Endothelial cell of umbilical vein (primary cell): ENCODE results near the gene CACNA1C. TPM values are rescaled to one million over a fixed set of nuclear protein-coding genes. Genes with fewer than 3 reads are reported as not detected.

ENCODE experiments used
- BruUV-seq: library from RNA; stranded (reverse); fragments of 400-500 nt; replicated peaks from 2 replicates; lab custom pipeline; 2021; lab: Mats Ljungman, UMichigan
- CTCF ChIA-PET: fragments of 300-600, 350-600 bp; sonication (Branson Sonifier 250); formaldehyde crosslinking; loops from one replicate; lab custom pipeline; 2021; ENCODE audit warnings: antibody characterized with exemption, inconsistent platforms; lab: Charles Lee
- POLR2A ChIA-PET: fragments of 300-600, 350-600 bp; sonication (Branson Sonifier 250); formaldehyde crosslinking; loops from one replicate; lab custom pipeline; 2021; ENCODE audit warnings: antibody characterized with exemption, inconsistent platforms; lab: Charles Lee
- DNase-seq: peaks from one replicate; pipeline ENCODE4 v3.0.0-alpha.2; 2011; ENCODE audit warnings: low read depth, low spot score
- FAIRE-seq: peaks from 2 replicates; lab custom pipeline; 2011; peaks lifted over from hg19 to GRCh38; lab: Jason Lieb, UNC
- H2AFZ ChIP-seq: 2 replicates; pipeline ENCODE4 v1.6.0; 2012; ENCODE audit warnings: low read depth, low read length, control low read depth, inconsistent platforms
- H3K27ac ChIP-seq: 2 replicates; pipeline ENCODE4 v1.5.1; 2011; ENCODE audit warnings: low read depth, mild to moderate bottlenecking, control low read depth, low read length, moderate library complexity; ENCODE audit not compliant: insufficient read depth
- H3K27me3 ChIP-seq, 2 experiments: 2 replicates each; pipeline versions ENCODE4 v1.6.0 to v1.6.1; 2011; ENCODE audit warnings: low read length in 2 of 2, mixed read lengths in 1 of 2; ENCODE audit not compliant: control insufficient read depth in 2 of 2, insufficient read depth in 2 of 2
- H3K36me3 ChIP-seq, 2 experiments: 2 replicates in 1 of 2; 3 replicates in 1 of 2; pipeline ENCODE4 v1.5.1; 2011; ENCODE audit warnings: low read length in 2 of 2, mild to moderate bottlenecking in 1 of 2, moderate library complexity in 1 of 2; ENCODE audit not compliant: control insufficient read depth in 2 of 2, insufficient read depth in 2 of 2; ENCODE audit errors: extremely low read depth in 1 of 2
- H3K4me1 ChIP-seq: 3 replicates; pipeline ENCODE4 v1.5.1; 2011; ENCODE audit warnings: mild to moderate bottlenecking, low read length; ENCODE audit not compliant: control insufficient read depth, insufficient read depth; ENCODE audit errors: extremely low read depth
- H3K4me2 ChIP-seq: 2 replicates; pipeline ENCODE4 v1.6.1; 2011; ENCODE audit warnings: low read length, control low read depth, mixed read lengths; ENCODE audit not compliant: insufficient read depth
- H3K4me3 ChIP-seq, 3 experiments: fragments of 200-600 bp in 1 of 3; sonication (generic), shearing (Covaris generic) in 1 of 3; replicated peaks in 1 of 3; 2 replicates each; pipeline ENCODE4 v1.5.1; 2011 to 2016; ENCODE audit warnings: control low read depth in 3 of 3, low read length in 3 of 3, mild to moderate bottlenecking in 2 of 3, inconsistent platforms in 1 of 3, low read depth in 1 of 3, moderate library complexity in 1 of 3; ENCODE audit not compliant: insufficient read depth in 1 of 3
- H3K79me2 ChIP-seq: 2 replicates; pipeline ENCODE4 v1.6.0; 2012; ENCODE audit warnings: low read length, inconsistent platforms; ENCODE audit not compliant: control insufficient read depth, insufficient read depth
- H3K9ac ChIP-seq: replicated peaks from 2 replicates; pipeline ENCODE3; 2011; ENCODE audit warnings: low read length, control low read depth; ENCODE audit not compliant: insufficient read depth; ENCODE audit errors: extremely low read depth
- H3K9me1 ChIP-seq: replicated peaks from 3 replicates; pipeline ENCODE4 v1.6.0; 2011; ENCODE audit warnings: mild to moderate bottlenecking, low read length; ENCODE audit not compliant: control insufficient read depth, insufficient read depth; ENCODE audit errors: extremely low read depth
- H3K9me3 ChIP-seq: replicated peaks from 2 replicates; pipeline ENCODE4 v1.5.1; 2012; ENCODE audit warnings: low read length, inconsistent platforms; ENCODE audit not compliant: control insufficient read depth, insufficient read depth
- H4K20me1 ChIP-seq: replicated peaks from 2 replicates; pipeline ENCODE3; 2011; ENCODE audit warnings: mild to moderate bottlenecking, low read length; ENCODE audit not compliant: control insufficient read depth, insufficient read depth; ENCODE audit errors: extremely low read depth
- EZH2 ChIP-seq: IDR thresholded peaks from 2 replicates; pipeline ENCODE4 v1.6.1; 2012; ENCODE audit warnings: borderline replicate concordance, low read depth, mild to moderate bottlenecking, moderate library complexity, low read length, inconsistent platforms; ENCODE audit not compliant: severe bottlenecking
- FOS ChIP-seq: IDR thresholded peaks from 2 replicates; pipeline ENCODE4 v1.6.1; 2011; ENCODE audit warnings: mild to moderate bottlenecking, low read length, moderate library complexity, borderline replicate concordance; ENCODE audit not compliant: insufficient read depth
- GATA2 ChIP-seq: IDR thresholded peaks from 2 replicates; pipeline ENCODE4 v1.7.0; 2011; ENCODE audit warnings: low read depth, mild to moderate bottlenecking, moderate library complexity, mixed read lengths, low read length; ENCODE audit not compliant: insufficient read length, insufficient read depth
- JUN ChIP-seq: IDR thresholded peaks from 2 replicates; pipeline ENCODE4 v1.6.1; 2011; ENCODE audit warnings: borderline replicate concordance, low read depth; ENCODE audit not compliant: insufficient read length, insufficient read depth
- MYC ChIP-seq: IDR thresholded peaks from one replicate; pipeline ENCODE4 v1.6.1; 2011; ENCODE audit warnings: mild to moderate bottlenecking, low read depth, low read length
- POLR2A ChIP-seq: IDR thresholded peaks from 2 replicates; pipeline ENCODE4 v1.6.1; 2012; ENCODE audit warnings: low read depth, mild to moderate bottlenecking, control low read depth, low read length
- POLR2AphosphoS5 ChIP-seq: IDR thresholded peaks from 2 replicates; pipeline ENCODE4 v1.6.1; 2012; ENCODE audit warnings: low read depth, mild to moderate bottlenecking, control low read depth, low read length, moderate library complexity; ENCODE audit not compliant: insufficient read depth
- dilution Hi-C: fragments of 300-500 bp; cut with MboI; formaldehyde crosslinking; loops from one replicate; pipeline ENCODE4 v1.15.0; 2019; ENCODE audit warnings: low sequenced_read_pairs; ENCODE audit not compliant: extremely low pct_ligation_motif_present
- intact Hi-C: fragments of 100-400 bp; cut with micrococcal nuclease; formaldehyde crosslinking; loops from one replicate; pipeline ENCODE4 v1.10.0; 2022
- polyA plus RNA-seq, 4 experiments: library from polyadenylated mRNA; depleted of rRNA in 3 of 4; stranded (reverse) in 3 of 4; unstranded in 1 of 4; fragments of >200 nt; gene quantifications; 2 replicates each; pipeline versions ENCODE4 v1.2.1 to v1.2.3, GENCODE V29; 2011 to 2012; ENCODE audit warnings: missing spikeins in 1 of 4
- total RNA-seq: library from RNA; stranded (reverse); gene quantifications from 2 replicates; pipeline ENCODE4 v1.2.3, GENCODE V29; 2021
- TF ChIP-seq, protein P1 (sequence below): IDR thresholded peaks from 2 replicates; pipeline ENCODE4 v1.6.1; 2011; ENCODE audit not compliant: insufficient read depth, insufficient read length

Gene CACNA1C
- total and polyA plus RNA-seq, 2 donors (not counting 3 experiments of a cell fraction or from before 2014, with no cell fraction given), result not detected

DNA sequence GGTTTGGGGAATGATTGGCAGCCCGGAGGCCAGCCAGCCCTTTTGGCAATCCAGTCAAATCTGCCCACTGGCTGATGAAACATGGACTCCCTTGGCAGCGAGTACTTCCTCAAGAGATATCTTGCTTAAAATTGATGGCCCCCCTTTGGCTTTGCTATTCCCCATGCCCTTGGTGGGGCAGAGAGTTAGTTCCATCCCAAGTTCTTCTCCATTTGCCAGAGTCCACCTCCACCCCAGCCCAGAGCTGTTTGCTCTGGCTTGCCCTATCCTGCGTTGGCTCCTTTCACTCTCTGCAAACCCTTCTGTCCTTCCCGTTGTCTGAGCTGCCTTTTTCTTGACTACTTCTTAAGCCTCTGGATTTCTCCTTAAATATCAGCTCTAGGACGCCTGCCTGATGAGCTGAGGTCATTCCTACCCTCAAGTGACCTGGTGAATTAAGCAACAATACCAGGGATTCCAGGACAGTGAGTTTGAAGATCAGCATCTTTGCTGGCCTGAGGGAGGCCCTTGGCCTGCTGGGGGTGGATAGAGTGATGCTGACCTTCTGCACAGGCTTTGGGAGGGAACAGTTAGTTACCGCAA lies 212.0 kb downstream of the CACNA1C start:
- no peak overlapping the region for H3K4me3 ChIP-seq
- H3K27me3 ChIP-seq, result no peaks in the 10 kb centered on the region
- no peak overlapping the region for H3K27ac ChIP-seq
- ChIA-PET POLR2A (no interaction called here), CTCF (no interaction called here)
- no peaks in the 10 kb centered on the region for H4K20me1 ChIP-seq
- H3K4me2 ChIP-seq, result no peak overlapping the region
- FAIRE-seq (no peak), DNase-seq (no peak)
- dilution Hi-C loops, result no loop called here
- no peak overlapping the region for H2AFZ ChIP-seq
- no peak overlapping the region for H3K9ac ChIP-seq
- intact Hi-C loops, result no loop called here
- H3K79me2 ChIP-seq, result no peaks in the 10 kb centered on the region
- no peaks in the 10 kb centered on the region for H3K36me3 ChIP-seq
- H3K9me3 ChIP-seq, result no peaks in the 10 kb centered on the region
- TF ChIP-seq, protein P1, sequence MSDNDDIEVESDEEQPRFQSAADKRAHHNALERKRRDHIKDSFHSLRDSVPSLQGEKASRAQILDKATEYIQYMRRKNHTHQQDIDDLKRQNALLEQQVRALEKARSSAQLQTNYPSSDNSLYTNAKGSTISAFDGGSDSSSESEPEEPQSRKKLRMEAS, result no peak
- TF ChIP-seq POLR2A (no peak), MYC (no peak), JUN (no peak), FOS (no peak), POLR2AphosphoS5 (no peak), GATA2 (no peak), EZH2 (no peak)
- no TSS peak for BruUV-seq
- no peaks in the 10 kb centered on the region for H3K9me1 ChIP-seq
- H3K4me1 ChIP-seq, result no peaks in the 10 kb centered on the region
